CD4-positive, alpha-beta T cell treated with Interleukin-15 for 4 hours (primary cell): ENCODE results near the gene S100A10.

Source experiments
- DNase-seq: peaks from one replicate; pipeline ENCODE4 v3.0.0-alpha.2; 2020; ENCODE audit warnings: low spot score

S100A10 gene

DNA sequence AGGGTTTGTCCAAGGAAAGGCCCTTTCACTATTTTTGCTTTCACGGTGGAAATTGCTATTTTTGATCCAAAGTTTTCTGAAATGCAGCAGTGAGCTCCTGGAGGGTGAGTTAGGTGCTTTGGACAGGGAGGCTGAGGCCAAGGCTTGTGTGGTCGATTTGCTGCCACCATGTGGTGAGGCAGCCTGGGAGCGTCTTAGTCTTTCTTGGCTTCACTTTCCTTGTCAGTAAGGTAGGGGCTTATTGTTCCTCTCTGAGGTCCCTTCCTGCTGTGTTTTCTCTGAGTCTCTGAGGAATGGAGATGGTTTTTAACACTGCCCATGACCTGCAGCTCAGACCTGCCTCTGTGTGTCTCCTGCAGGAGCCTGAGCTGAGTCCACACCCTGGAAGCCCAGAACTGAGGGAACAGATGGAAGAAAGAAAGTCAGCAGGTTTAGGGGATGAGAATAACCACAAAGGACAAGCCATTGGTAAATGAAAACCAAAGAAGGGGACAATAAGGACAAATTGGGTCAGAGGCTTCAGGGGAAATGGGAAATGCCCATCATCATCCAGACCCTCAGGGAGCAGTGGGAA lies 20.1 kb upstream of the S100A10 start:
- DNase-seq = peak; percentile 46

DNA sequence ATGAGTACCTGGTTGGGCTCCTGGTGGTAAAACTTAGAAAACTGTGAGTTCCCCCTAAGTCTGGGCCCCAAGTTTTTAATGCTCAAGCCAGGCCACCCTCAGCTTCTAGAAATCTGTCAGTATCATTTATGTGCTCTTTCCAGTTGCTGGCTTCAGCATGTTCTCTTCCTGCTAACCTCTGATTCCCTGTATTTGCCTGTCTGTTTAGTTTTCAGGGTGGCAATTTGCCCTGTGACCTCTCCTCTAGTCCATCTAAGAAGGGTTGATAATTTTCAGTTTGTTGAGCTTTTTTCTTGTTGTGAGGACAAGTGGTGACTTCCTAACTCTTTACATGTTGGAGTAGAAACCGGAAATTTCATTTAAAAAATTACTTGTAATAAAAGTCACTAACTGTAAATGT lies 16.0 kb upstream of the S100A10 start:
- DNase-seq = no peak

DNA sequence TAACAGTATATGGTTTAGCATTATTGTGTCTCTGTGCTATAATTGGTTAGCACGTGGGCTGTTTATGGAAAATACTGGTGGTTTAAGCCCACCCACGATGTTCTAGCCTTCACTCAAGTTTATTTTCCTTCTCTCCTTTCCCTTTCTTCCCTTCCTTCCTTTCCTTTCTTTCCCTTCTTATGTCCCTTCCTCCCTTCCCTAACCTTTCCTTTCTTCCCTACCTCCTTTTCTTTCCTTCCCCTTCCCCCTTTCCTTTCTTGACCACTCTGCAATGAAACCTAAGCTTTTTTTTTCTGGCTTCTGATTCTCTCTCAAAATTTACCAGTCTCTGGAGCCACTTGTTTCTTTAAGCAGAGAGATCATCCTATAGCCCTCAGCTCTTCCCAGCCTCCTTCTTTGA lies 13.4 kb upstream of the S100A10 start:
- DNase-seq = no peak

- no peak for DNase-seq
Measured at GRCh38 chr1:152005360-152005912, 11.8 kb upstream of the S100A10 start.

- no peak for DNase-seq
Measured at GRCh38 chr1:152003846-152004442, 10.3 kb upstream of the S100A10 start.

DNA sequence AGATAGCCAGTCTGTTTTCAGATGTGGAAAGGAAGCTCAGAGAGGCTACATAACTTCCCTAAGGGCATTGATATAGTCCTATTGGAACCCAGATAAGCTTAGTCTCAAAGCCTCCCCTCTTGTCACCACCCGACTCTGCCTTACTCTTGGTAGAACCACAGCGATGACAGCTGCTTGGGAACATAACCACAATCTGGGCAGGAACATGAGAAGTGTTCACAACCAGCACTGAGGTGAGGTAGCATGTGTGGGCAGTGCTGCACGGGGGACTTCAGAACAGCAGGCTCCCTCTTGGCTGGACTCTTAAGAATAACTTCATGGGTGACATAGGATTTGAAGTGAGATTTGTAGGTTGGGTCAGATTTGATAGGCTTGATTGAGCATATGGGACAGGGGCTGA lies 9.3 kb upstream of the S100A10 start:
- DNase-seq = no peak

DNA sequence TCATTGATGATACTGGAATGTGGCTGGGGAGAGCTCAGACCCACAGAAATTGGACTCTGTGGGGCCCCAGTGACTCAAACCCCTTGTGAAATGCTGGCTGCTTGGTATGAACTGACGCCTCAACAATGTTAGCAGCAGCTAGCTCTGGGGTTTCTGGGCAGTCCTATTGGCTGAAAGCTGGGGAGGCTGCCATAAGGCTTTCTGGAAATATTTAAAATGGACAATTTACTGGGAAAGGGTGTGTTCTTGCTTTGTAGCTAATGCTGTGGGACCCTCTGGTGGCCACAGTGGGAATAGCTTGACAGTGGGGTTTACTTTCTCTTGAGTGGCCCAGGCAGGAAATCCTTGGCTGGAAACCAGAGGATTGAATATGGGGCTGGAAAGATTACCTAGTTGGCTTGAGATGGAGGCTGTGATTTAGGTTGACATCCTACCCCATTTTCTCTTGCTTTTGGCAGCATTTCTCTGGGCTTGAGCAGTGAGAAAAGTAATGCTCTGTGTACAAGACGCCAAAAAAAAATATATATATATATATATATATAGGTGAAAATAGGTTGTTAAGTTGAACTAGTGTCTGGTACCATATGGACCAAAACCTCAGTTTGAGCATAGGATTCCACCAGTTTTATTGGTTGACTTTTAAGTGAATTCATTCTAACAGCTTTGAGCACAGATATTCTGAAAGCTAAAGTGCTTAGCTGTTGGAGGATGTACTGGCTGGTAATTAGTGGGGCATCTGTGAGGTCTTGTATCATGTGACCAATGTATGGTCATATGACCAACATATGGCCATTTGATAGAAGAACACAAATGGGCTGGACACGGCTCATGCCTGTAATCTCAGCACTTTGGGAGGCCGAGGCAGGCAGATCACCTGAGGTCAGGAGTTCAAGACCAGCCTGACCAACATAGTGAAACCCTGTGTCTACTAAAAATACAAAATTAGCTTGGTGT lies 8.2 kb upstream of the S100A10 start:
- DNase-seq = peak; percentile 78

GRCh38 chr1:152000964-152001630 lies 7.4 kb upstream of the S100A10 start:
- DNase-seq = no peak

DNA sequence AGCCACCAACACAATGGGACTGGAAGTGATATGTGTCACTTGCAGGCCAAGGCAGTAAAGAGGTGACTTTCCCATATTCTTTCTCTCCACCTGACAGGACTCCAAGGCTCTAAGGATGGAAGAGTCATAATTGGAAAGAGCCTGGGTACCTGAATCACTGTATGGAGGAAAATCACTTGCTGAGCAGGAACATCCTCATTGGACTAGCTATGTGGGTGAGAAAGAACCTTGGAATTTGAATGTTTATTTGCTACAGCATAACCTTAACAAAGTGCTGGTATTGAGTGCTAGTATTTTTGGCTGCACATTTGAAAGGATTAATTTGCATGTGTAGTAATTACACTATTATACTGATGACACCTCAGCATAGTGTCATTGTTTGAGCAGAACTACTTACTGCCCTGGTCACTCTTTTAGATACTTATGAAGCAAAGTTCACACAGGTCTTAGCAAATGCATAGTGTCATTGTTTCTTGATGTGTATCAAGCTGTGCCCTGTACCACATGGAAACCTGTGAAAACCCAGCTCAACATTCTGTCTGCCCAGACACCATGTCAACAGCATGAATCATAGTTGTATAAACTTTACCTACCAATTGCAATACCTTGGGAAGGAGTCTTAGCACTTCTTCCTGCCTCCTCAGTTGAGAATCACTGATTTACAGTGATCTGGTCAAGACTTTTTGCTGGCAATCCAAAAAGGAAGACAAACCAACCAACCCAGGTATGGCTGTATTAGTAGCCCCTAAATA lies 5.1 kb upstream of the S100A10 start:
- DNase-seq = no peak

DNA sequence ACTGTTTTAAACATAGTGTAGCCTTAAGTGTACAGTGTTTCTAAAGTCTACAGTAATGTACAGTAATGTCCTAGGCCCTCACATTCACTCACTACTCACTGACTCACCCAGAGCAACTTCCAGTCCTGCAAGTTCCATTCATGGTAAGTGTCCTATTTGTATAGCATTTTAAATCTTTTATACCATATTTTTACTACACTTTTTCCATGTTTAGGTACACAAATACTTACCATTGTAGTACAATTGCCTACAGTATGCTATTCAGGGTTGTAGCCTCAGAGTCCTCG lies 3.6 kb upstream of the S100A10 start:
- DNase-seq = no peak

DNA sequence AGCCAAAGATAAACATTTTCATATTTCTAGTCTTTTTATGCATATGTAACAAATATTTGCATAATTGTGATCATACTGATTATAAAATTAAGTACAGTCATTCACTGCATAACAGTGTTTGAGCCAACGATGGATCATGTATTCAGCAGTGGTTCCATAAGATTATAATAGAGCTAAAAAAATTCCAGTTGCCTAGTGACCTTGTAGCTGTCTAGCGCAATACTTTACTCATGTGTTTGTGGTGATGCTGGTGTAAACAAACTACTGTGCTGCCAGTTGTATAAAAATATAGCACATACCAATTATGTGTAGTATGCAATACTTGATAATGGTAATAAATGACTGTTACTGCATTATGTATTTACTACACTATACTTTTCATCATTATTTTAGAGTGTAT lies 2.1 kb upstream of the S100A10 start:
- no peak for DNase-seq

GRCh38 chr1:151994956-151995355 lies 1.3 kb upstream of the S100A10 start:
- no peak for DNase-seq

GRCh38 chr1:151993084-151993733 lies 450 bp downstream of the S100A10 start:
- DNase-seq = peak; percentile 46

GRCh38 chr1:151992303-151993083 lies 1.2 kb downstream of the S100A10 start:
- peak; percentile 60 for DNase-seq

- no peak for DNase-seq
Measured at GRCh38 chr1:151991663-151992302, 1.9 kb downstream of the S100A10 start.

GRCh38 chr1:151990856-151991198 lies 2.8 kb downstream of the S100A10 start:
- no peak for DNase-seq

GRCh38 chr1:151990058-151990855 lies 3.4 kb downstream of the S100A10 start:
- DNase-seq = no peak

- DNase-seq = peak; percentile 70
Measured at GRCh38 chr1:151989211-151989862, 4.3 kb downstream of the S100A10 start.
